ENCODE data around the gene TTC3. TPM values are rescaled to one million over a fixed set of nuclear protein-coding genes. Genes with fewer than 3 reads are reported as not detected.

TTC3 gene
- total RNA-seq, 3 donors from 2014 or later = 179 to 269 (median 249) TPM

GRCh38 chr21:37060296-37060695 is 12.8 kb upstream of the TTC3 start:
- DNase-seq (ENCODE audit: low spot score in 2 of 2) = no peak
- TF ChIP-seq, protein P1, sequence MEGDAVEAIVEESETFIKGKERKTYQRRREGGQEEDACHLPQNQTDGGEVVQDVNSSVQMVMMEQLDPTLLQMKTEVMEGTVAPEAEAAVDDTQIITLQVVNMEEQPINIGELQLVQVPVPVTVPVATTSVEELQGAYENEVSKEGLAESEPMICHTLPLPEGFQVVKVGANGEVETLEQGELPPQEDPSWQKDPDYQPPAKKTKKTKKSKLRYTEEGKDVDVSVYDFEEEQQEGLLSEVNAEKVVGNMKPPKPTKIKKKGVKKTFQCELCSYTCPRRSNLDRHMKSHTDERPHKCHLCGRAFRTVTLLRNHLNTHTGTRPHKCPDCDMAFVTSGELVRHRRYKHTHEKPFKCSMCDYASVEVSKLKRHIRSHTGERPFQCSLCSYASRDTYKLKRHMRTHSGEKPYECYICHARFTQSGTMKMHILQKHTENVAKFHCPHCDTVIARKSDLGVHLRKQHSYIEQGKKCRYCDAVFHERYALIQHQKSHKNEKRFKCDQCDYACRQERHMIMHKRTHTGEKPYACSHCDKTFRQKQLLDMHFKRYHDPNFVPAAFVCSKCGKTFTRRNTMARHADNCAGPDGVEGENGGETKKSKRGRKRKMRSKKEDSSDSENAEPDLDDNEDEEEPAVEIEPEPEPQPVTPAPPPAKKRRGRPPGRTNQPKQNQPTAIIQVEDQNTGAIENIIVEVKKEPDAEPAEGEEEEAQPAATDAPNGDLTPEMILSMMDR (IDR thresholded peaks at IDR 0.05) = no peak
- TF ChIP-seq POLR2A (IDR thresholded peaks at IDR 0.05) = no peak
- TF ChIP-seq POLR2AphosphoS5 (IDR thresholded peaks at IDR 0.05) = no peak
- Histone ChIP-seq H3K4me1 (no peaks in the 10 kb centered on the region), H3K27me3 (no peaks in the 10 kb centered on the region), H3K36me3 (no peaks in the 10 kb centered on the region), H3K9me3 (no peaks in the 10 kb centered on the region), H3K4me3 (no peak overlapping the region), H3K27ac (peak overlapping the region in 1 of 2 donors; percentile 59)
- intact Hi-C loops (cut with DNase I; ENCODE audit: low total_unique reads) = no loop called here

- TF ChIP-seq POLR2AphosphoS5 (IDR thresholded peaks at IDR 0.05) (no peak), POLR2A (IDR thresholded peaks at IDR 0.05) (no peak)
- TF ChIP-seq, protein P1 (IDR thresholded peaks at IDR 0.05) = no peak
- no peak overlapping the region for H3K27ac ChIP-seq
- no peaks in the 10 kb centered on the region for H3K9me3 ChIP-seq
- H3K36me3 ChIP-seq = no peaks in the 10 kb centered on the region
- no peak for DNase-seq (ENCODE audit: low spot score in 2 of 2)
- no peaks in the 10 kb centered on the region for H3K4me1 ChIP-seq
- no peak overlapping the region for H3K4me3 ChIP-seq
- H3K27me3 ChIP-seq = no peaks in the 10 kb centered on the region
- intact Hi-C loops (cut with DNase I; ENCODE audit: low total_unique reads) = no loop called here
These were observed 11.0 kb upstream of the TTC3 start for GRCh38 chr21:37061926-37062592.

GRCh38 chr21:37062593-37062935 is 10.5 kb upstream of the TTC3 start:
- H3K36me3 ChIP-seq = no peaks in the 10 kb centered on the region
- H3K4me3 ChIP-seq = no peak overlapping the region
- no peak overlapping the region for H3K27ac ChIP-seq
- no peaks in the 10 kb centered on the region for H3K27me3 ChIP-seq
- no peak for DNase-seq (ENCODE audit: low spot score in 2 of 2)
- intact Hi-C loops (cut with DNase I; ENCODE audit: low total_unique reads) = no loop called here
- TF ChIP-seq POLR2A (IDR thresholded peaks at IDR 0.05) = no peak
- H3K4me1 ChIP-seq = no peaks in the 10 kb centered on the region
- no peaks in the 10 kb centered on the region for H3K9me3 ChIP-seq

DNA sequence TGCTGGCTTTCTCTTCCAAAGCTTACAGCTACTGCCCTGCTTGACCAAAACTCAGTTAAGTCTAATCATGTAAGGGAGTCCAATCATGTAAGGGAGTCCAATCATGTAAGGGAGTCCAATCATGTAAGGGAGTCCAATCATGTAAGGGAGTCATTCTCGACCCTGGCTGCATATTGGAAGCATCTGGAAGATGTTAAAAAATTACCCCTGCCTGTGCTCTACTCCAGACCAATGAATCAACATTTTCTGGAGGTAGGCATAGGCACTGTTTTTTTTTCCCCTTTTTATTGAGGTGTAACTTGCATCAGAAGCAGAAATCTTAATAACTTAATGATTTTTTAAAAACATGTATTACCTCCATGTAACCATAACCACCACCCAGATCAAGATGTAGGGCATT is 9.6 kb upstream of the TTC3 start:
- H3K4me1 ChIP-seq = no peaks in the 10 kb centered on the region
- intact Hi-C loops (cut with DNase I; ENCODE audit: low total_unique reads) = no loop called here

GRCh38 chr21:37064841-37065240 is 8.2 kb upstream of the TTC3 start:
- intact Hi-C loops (cut with DNase I; ENCODE audit: low total_unique reads) = no loop called here
- TF ChIP-seq, protein P1 (IDR thresholded peaks at IDR 0.05) = no peak
- TF ChIP-seq POLR2A (IDR thresholded peaks at IDR 0.05) (no peak), POLR2AphosphoS5 (IDR thresholded peaks at IDR 0.05) (no peak)
- no peak for DNase-seq (ENCODE audit: low spot score in 2 of 2)
- H3K4me3 ChIP-seq = no peak overlapping the region
- H3K4me1 ChIP-seq = no peaks in the 10 kb centered on the region
- H3K27me3 ChIP-seq = no peaks in the 10 kb centered on the region
- no peaks in the 10 kb centered on the region for H3K9me3 ChIP-seq
- H3K27ac ChIP-seq = no peak overlapping the region
- H3K36me3 ChIP-seq = no peaks in the 10 kb centered on the region

More for the DNA sequence above, 9.6 kb upstream of the TTC3 start:
- H3K4me3 ChIP-seq = no peak overlapping the region
- no peak for TF ChIP-seq POLR2AphosphoS5 (IDR thresholded peaks at IDR 0.05)
- no peak for TF ChIP-seq POLR2A (IDR thresholded peaks at IDR 0.05)
- TF ChIP-seq, protein P1 (IDR thresholded peaks at IDR 0.05) = no peak
- no peaks in the 10 kb centered on the region for H3K9me3 ChIP-seq
- no peaks in the 10 kb centered on the region for H3K27me3 ChIP-seq
- H3K36me3 ChIP-seq = no peaks in the 10 kb centered on the region
- no peak overlapping the region for H3K27ac ChIP-seq
- DNase-seq (ENCODE audit: low spot score in 2 of 2) = no peak
